K562 (cell line): ENCODE measurements around the gene ARPC2.

Experiments used
- CHD1 ChIP-seq: fragments of 200-600 bp; sonication (generic); IDR thresholded peaks from one replicate; pipeline ENCODE4 v1.6.1; 2012; ENCODE audit warnings: mild to moderate bottlenecking, moderate library complexity, low read length, inconsistent platforms
- CTCF ChIP-seq, 3 experiments: IDR thresholded peaks in 2 of 3; conservative IDR thresholded peaks in 1 of 3; 2 replicates each; pipeline ENCODE4 v1.5.1; 2011 to 2012; ENCODE audit warnings: low read length in 3 of 3, mild to moderate bottlenecking in 3 of 3, control low read depth in 2 of 3, improper control_type of control experiment in 1 of 3, inconsistent platforms in 1 of 3, low read depth in 1 of 3, mixed read lengths in 1 of 3, moderate library complexity in 1 of 3; ENCODE audit not compliant: insufficient read depth in 2 of 3
- DNMT1 ChIP-seq: fragments of 450-650 bp; IDR thresholded peaks from 2 replicates; pipeline ENCODE4 v1.6.1; 2016; ENCODE audit warnings: antibody characterized with exemption, mild to moderate bottlenecking
- EP300 ChIP-seq: IDR thresholded peaks from 2 replicates; pipeline ENCODE4 v1.6.1; 2012; ENCODE audit warnings: low read length, improper control_type of control experiment
- EZH2 ChIP-seq: IDR thresholded peaks from 2 replicates; pipeline ENCODE4 v1.6.1; 2012; ENCODE audit warnings: low read depth, mild to moderate bottlenecking, inconsistent platforms, low read length, borderline replicate concordance
- MYC ChIP-seq, 2 experiments: fragments of 250-450 bp in 1 of 2; sonication (Bioruptor Pico) in 1 of 2; IDR thresholded peaks; 2 replicates each; pipeline versions ENCODE4 v1.5.1 to v1.6.1; 2012 to 2021; ENCODE audit warnings: low read depth in 2 of 2, borderline replicate concordance in 1 of 2, improper control_type of control experiment in 1 of 2, low read length in 1 of 2, mild to moderate bottlenecking in 1 of 2, moderate library complexity in 1 of 2
- POLR2A ChIP-seq: fragments of 450-650 bp; conservative IDR thresholded peaks from 2 replicates; pipeline ENCODE4 v1.6.1; 2016
- RAD21 ChIP-seq, 2 experiments: fragments of 250-450 bp in 1 of 2; fragments of 450-650 bp in 1 of 2; sonication (Bioruptor Pico) in 1 of 2; formaldehyde crosslinking in 1 of 2; IDR thresholded peaks in 1 of 2; conservative IDR thresholded peaks in 1 of 2; 2 replicates each; pipeline versions ENCODE4 v1.4.0 to v1.8.0; 2020 to 2022; ENCODE audit warnings: mild to moderate bottlenecking in 2 of 2, moderate library complexity in 1 of 2
- RB1 ChIP-seq: fragments of 450-650 bp; IDR thresholded peaks from 2 replicates; pipeline ENCODE4 v1.6.1; 2017; ENCODE audit warnings: low read depth, mild to moderate bottlenecking
- RBM34 ChIP-seq: fragments of 200-400 bp; formaldehyde crosslinking; IDR thresholded peaks from 2 replicates; pipeline ENCODE4 v1.6.1; 2018; ENCODE audit warnings: low read length, borderline replicate concordance; ENCODE audit not compliant: insufficient read depth
- RNF219 ChIP-seq: fragments of 250-450 bp; sonication (Bioruptor Pico); IDR thresholded peaks from 2 replicates; pipeline ENCODE4 v1.5.0; 2022; ENCODE audit warnings: mild to moderate bottlenecking
- ZNF318 ChIP-seq, 2 experiments: fragments of 450-650 bp; IDR thresholded peaks; 2 replicates each; pipeline ENCODE4 v1.6.1; 2016; ENCODE audit warnings: mild to moderate bottlenecking in 2 of 2, borderline replicate concordance in 1 of 2, low read depth in 1 of 2, moderate library complexity in 1 of 2

- TF ChIP-seq RBM34 (no peak), ZNF318 (IDR thresholded peaks at IDR 0.05; ENCODE audit: borderline replicate concordance in 1 of 2, low read depth in 1 of 2) (no peak), RAD21 (CRISPR knock-in tag; conservative IDR thresholded peaks at IDR 0.05 in 1 of 2, IDR thresholded peaks at IDR 0.05 in 1 of 2) (no peak), RB1 (no peak; the same call in 1 of the 2 replicates), EZH2 (no peak), CTCF (IDR thresholded peaks at IDR 0.05 in 2 of 3, conservative IDR thresholded peaks at IDR 0.05 in 1 of 3; ENCODE audit: insufficient read depth in 2 of 3, low read depth in 1 of 3, low read length in 3 of 3) (no peak), EP300 (no peak), CHD1 (no peak), MYC (IDR thresholded peaks at IDR 0.05; ENCODE audit: low read depth, low read length) (0 out of 2 replicates have a peak, but pooled peaks have one; percentile 33), MYC (CRISPR knock-in tag; IDR thresholded peaks at IDR 0.05; ENCODE audit: borderline replicate concordance, low read depth) (no peak), POLR2A (peak; percentile 82), RNF219 (CRISPR knock-in tag) (no peak), DNMT1 (no peak)
Observed at GRCh38 chr2:218216674-218217359, at the start of gene ARPC2.
